Hematopoietic multipotent progenitor cell (in vitro differentiated cells): ENCODE data around the gene LRRC66. TPM values are rescaled to one million over a fixed set of nuclear protein-coding genes. Genes with fewer than 3 reads are reported as not detected.

Experiments used
- DNase-seq, 3 donors: peaks; one replicate each; pipeline ENCODE4 v3.0.0-alpha.2; 2011 to 2015; ENCODE audit warnings: low read depth in 2 of 3, low spot score in 2 of 3
- total RNA-seq: library from RNA; depleted of rRNA; stranded (reverse); fragments of >200 nt; gene quantifications from one replicate; pipeline ENCODE4 v1.2.3, GENCODE V29; 2012

LRRC66 gene, protein sequence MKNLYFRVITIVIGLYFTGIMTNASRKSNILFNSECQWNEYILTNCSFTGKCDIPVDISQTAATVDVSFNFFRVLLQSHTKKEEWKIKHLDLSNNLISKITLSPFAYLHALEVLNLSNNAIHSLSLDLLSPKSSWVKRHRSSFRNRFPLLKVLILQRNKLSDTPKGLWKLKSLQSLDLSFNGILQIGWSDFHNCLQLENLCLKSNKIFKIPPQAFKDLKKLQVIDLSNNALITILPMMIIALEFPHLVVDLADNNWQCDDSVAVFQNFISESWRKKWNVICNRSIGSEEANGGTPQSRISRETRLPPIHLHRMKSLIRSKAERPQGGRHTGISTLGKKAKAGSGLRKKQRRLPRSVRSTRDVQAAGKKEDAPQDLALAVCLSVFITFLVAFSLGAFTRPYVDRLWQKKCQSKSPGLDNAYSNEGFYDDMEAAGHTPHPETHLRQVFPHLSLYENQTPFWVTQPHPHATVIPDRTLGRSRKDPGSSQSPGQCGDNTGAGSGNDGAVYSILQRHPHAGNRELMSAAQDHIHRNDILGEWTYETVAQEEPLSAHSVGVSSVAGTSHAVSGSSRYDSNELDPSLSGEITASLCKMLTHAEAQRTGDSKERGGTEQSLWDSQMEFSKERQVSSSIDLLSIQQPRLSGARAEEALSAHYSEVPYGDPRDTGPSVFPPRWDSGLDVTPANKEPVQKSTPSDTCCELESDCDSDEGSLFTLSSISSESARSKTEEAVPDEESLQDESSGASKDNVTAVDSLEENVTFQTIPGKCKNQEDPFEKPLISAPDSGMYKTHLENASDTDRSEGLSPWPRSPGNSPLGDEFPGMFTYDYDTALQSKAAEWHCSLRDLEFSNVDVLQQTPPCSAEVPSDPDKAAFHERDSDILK
- total RNA-seq = not detected

DNA sequence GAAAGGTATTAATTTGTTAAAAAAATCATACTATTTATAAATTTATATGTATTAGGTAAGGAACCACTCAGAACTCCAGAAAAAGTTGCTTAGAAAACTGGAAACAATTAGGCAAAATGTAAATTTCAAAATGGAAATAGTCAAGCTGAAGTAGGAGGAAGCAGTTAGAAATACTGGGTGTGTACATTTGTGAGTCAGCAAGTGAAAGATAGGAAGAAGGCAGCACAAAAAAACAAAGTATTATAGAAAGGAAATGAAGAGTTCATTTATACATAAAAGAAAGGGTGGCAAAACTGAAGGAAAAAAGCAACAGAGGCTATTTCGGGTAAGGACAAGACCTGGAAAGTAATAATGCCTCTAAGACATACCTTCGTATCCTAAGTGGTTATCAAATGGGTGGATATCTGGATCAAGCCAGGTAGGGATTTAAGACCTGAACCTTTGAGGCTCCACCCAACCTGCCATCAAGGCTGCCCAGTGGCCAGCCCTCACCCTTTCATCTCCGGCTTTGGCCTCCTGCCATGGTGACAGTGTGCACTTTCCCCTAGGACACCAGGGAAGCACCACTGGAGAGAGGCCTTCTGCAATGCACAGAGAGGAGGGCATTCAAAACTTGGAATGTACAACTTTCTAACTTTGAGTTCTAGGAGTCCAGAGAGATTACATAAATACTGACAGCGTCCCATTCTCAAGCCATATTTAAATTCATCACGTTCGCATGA lies at the start of gene LRRC66:
LRRC66 (minus strand) TSS at position 428 of the 722 bp plus-strand sequence. CDS start 2,750 bp downstream, outside the sequence.
- DNase-seq = no peak

DNA sequence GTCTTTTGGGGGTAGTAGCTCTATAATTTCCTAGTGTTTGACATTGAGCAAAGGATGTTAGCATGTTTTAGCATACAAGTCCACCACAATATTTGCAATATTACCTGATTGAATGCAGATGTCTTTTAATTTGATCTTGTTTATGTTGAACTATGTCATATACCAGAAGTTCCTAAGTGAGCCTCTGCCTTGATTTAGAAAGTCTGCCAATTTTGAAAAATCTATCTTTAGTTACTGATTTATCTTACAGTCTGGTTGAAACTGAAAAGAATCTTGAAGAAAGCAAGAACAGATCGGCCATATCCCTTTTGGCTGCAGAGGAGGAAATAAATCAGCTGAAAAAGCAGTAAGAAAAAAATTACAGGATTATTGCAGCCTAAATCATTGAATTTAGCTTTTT lies 49.4 kb upstream of the LRRC66 start:
- no peak for DNase-seq

DNA sequence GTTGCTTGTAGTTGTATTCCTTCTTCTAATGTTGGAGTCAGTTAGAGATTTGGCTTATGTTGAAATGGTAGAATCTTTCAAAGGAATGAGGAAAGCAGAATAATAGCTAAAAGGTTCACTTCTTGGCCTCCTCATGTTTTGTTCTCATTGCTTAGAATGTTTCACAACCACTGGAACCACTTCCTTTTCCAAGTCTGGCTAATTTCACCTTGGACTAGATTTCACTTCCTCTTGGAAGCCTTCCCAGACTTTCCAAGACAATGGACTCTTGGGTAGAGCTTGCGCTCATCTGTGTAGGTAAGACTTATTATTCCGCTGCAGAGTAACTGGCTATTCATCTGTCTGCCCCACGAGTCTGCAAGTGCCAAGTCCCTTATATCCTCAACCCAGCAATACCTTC lies 39.2 kb upstream of the LRRC66 start:
- no peak for DNase-seq

DNA sequence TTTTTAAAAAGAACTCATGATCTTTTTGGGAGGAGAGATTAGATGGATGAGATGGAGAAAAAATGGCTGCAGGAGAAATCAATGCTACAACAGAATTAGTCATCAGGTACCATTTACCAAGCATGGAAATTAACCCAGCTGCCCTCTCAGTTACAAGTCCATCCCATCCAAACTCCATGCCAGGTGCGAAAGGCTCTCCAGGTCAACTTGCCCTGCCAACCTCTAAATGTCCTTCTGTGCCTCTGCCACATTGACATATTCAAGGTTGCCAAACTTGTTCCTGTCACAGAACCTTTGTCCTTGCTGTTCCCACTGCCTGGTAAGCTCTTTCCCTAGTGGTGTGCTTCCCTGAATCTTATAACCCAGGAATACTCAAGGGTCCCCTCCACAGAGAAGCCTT lies 38.1 kb upstream of the LRRC66 start:
- DNase-seq = no peak

DNA sequence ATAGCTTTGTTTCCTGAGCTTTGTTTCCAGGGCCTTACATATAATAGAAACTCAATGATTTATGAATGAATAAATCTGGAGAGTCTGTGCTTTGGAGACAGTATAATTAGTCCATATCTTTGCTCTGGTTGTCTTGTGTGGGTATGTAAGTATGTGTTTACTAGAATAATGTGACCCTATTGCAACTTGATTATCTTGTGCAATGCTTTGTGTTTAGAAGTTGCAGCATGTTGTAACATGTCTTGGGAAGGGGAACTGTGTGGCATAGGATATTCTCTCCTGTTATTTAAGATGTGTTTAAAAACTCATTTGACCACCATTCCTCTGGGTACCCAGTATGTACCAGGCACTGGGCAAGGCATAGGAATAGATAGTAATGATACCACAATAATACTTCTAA lies 37.0 kb upstream of the LRRC66 start:
- no peak for DNase-seq

DNA sequence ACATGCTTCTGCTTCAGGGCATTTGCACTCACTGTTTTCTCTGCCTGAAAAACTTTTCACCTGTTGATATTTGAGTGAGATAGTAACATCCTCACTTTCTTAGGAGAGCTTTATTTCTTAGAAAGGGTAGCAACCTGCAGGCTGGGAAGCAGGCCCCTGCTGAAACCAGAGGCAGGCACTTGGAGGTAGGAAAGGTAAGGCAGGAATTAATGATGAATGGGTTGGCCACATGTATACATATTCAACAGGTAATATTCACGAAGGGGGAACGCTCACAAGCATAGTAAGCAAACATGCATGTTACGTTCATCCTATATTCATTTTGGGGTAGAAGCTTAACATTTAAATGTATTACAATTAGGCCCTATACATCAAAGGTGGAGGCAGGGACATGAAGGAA lies 34.1 kb upstream of the LRRC66 start:
- no peak for DNase-seq

DNA sequence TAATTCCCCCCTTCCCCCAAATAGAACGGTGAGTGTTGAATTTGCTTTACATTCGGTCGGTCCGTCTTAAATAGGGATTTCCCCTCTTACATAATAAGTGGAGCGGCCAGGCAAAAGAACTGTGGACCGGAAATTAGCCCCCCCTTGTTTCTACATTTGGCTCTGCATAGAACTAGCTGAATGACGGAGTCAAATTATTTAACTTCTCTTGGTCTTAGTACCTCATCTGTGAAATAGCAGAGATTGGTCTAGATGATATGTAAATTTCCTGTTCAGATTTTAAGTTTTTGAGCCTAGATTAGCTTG lies 32.3 kb upstream of the LRRC66 start:
- DNase-seq = peak in 2 of 3 donors; percentile 16 to 47

DNA sequence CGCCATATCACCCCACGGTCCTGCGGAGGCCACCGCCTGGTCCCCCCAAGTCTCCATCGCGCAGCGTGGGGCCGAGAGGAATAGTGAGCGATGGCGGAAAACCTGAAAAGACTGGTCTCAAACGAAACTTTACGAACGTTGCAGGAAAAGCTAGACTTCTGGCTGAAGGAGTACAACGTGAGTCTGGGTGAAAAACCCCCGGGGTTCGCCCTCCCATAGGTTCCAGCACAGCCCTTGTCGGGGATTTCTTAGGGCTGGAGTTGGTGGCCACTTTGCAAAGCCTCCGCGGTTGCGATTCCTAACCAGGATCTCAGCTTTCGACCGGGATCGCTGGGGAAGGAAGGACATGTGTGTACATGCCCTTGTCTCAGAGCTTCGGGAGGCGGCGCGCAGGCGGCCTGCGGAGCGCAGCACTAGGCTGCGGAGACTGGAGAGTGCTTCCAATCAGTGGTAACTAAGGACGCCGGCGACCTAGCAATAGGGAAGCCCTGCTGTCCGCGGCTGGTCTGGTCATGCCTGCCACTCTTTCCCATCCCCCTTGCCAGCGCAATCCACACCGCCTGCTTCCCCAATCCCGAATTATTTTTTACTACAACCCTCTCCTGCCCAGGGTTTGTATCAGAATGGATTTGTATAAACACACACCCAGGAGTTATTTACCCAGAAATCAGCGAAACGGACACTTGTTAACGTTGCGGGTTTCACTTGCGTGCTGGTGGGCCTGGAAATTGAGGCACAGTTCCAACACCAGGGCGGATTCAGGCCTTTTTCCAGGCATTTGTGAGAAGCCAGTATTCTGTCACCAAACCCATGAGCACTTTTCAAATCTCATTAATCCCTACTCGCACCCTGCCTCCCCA lies 31.7 kb upstream of the LRRC66 start:
- DNase-seq = peak in 2 of 3 donors; percentile 11 to 23

DNA sequence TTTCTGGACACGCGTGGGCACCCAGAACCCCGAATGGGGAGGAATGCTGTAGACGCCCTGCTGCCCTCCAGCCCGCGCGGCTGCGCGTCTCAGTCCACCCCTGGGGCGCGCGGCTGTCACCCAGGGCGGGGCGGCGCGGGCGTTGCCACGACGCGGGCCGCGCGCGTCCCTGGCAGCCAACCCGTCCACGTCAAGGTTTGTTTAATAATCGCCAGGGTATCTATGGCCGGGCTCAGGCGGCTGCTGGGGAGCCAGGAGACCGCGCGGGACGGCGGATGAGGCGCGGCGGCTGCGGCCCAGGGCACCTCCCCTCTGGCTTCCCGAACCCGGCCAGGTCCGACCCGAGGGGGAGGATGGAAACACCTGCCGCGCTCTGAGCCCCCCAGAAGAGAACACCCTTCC lies 31.1 kb upstream of the LRRC66 start, which contains the start of gene SPATA18:
SPATA18 (plus strand) TSS at position 92 of the 402 bp plus-strand sequence. CDS start 401 bp downstream, outside the sequence.
- DNase-seq = peak in 2 of 3 donors; percentile 9 to 17

DNA sequence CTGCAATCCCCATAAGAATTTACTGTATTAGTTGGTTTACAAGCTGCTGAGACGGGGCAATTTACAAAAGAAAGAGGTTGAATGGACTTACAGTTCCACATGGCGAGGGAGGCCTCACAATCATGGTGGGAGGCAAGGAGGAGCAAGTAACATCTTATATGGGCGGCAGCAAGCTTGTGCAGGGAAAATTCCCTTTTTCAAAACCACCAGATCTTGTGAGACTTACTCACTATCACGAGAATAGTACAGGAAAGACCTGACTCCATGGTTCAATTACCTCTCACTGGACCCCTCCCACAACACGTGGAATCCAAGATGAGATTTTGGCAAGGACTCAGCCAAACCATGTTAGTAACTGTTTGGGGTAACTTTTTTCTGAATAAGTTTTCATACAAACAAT lies 29.1 kb upstream of the LRRC66 start:
- DNase-seq = no peak

DNA sequence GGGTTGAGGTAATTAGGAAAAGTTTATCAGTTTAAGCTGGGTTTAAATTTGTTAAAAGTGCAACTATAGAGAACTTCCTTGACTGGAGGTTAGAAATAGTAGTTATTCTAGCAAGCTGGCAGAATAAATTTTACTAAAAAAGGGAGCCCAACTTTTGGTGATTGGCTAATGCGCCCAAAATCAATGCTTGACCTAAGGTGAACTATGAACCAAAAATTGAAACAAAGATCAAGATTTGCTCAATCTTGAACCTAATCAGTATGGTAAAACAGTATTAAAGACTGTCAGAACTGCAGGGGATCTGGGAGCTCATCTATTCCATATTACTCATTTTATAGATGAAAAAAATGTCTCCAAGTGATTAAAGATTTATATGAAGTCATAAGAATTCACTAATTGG lies 24.9 kb upstream of the LRRC66 start:
- DNase-seq = no peak

DNA sequence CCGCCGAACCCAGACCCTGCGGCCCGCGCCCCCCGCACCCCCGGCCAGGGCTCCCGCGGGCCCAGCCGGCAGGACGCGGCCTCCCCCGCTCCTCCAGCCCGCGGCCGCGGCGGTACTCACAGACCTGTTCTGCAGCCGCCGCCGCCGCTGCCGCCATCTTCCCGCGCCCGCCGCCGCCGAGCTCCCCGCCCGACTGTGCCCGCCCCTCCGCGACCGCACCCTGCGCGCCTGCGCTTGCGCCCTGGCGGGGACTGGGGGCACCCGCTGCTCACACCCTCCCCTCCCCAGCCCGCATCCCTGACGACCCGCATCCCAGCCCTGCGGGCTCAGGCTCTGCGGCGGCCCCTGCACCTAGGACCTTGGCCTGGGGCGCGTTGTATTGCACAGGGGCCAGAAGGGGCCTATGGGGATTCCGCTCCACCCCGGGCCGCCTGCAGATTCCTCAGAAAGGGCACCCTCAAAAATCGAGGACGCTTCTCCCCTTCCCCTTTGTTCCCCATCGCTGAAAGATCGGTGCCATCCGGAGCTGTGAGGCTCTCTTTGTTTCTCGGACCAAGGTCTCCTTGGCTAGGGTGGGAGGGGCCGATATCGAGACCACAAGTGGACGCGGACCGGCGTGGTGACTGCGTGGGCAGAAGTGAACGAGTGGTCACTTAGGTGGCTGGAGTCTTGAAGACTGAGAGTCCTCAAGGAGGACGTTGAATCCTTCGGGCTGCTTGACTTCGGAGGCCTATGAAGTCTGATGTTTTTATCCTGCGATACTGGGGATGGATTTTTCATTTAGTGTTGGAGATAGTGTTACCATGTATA lies 18.1 kb upstream of the LRRC66 start, which contains the start of gene SGCB:
SGCB (minus strand) TSS at position 197 of the 810 bp plus-strand sequence; CDS start at position 157, 40 bp downstream.
- DNase-seq = peak in 2 of 3 donors; percentile 33 to 53

DNA sequence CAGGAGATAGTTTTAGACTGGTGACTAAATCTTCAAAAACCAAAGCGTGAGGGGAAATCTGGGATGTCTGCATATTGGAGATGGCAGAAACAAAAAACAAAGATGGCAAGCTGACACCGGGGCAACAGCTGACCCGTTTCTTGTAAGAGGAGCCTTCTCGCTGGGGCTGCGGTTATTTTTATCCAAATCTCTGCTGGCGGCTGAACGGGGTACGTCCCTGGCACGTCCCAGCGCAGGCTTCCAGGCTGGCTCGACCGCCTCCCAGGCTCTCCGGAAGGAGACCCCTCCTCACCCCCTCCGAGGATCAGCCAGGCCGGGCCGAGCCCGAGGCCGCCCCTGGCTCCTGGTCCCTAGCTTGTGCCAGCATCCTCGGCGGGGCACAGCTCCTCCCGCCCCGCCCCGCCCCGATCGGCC lies 17.5 kb upstream of the LRRC66 start:
- DNase-seq = no peak

DNA sequence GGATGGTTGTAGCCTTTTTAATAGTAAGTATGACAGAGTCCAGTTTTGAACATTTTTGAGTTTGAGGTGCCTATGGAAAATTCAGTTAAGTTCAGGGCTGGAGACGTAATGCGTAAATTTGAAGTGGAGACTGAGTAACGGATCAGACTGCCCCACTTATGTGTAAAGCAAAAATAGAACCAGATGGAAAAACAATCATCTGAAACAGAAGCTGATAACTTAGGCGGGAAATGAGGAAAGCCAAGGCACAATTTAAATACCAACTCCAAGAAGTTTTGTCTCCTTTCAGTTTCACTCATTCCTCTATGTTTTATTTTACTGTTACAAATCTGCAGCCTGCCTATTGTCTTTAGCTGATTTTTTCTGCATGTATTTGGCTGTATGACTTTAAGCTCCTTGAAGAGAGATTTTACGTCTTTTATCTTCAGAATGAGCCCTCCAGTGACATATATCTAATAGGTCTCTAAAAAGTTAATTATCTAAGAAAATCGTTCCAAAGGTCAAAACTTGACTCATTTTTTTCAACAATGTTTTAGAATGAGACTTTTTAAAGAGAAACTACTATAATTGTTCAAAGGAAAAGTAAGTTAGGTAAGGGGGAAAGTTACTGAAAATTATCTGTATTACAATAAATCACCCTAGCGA lies 16.8 kb upstream of the LRRC66 start:
- no peak for DNase-seq

DNA sequence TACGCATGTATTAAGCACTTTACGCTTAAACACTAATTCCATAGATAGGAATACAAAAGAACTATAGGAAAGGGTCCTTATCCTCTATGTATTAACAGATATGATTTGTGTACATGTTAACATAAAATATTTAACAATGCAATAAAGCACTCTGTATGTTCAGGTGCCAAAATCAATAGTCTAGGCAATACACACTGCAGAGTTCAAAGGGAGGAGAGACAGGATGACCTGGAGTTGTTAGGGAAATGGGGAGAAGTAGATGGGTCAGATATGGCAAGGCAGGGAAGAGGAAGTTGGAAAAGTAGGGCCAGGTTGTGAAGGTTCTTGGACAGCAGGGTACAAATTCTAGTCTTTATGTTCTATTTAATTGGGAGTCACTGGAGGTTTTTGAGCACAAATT lies 15.0 kb upstream of the LRRC66 start:
- no peak for DNase-seq

DNA sequence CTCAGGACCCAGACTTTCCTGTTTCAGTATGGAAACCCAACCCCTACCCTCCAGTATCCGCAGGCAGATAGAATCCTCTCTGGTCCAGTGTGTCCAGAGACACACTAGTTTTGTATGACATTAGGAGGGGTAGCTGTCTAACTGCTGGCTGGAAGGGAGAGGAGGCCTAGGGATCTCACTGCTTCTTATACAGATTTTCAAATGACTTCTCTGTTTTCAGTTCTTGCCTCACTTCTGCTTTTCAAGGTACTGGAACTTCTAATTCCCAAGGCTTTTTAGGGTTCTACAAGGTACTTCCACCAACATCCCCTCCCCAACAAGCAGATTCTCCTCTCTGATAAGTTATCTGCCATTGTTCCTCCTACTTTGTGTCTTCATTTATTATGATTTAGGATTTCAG lies 11.8 kb upstream of the LRRC66 start:
- no peak for DNase-seq

DNA sequence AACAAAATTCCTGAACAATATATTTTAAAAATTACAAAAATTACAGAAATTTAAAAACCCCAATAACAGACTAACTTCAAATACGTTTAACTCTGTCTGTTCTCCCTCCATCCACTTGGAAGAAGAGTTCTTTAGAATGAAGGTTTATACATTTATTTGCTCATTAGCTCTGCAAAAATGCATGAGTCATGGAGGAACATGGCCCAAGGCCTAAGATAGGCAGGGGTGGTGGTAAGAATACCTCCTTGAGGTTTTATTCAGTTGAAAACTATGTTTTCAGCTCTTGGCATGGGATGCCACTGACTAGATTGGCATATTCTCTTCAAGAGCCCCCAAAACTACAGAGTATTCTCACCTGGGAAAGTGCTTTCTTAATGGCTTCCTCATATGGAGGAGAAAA lies 8.8 kb upstream of the LRRC66 start:
- no peak for DNase-seq

DNA sequence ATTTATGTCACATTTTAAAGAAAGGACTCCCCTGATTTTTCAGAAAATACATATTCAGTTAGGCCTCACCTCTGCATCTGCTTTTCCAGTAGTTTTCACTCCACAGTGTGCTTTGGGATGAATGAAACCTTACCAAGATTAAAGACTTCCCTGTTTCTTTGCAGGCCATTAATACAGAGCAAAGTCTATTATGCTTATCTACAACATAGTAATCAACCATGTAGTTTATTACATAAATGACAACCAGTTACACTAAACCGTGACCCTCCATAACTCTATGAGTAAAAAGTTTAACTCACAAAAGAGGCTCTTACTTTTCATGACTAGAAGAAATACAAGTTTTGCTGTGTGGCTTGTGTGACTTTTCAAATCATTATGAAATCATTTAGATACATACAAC lies 2.3 kb downstream of the LRRC66 start:
- no peak for DNase-seq

DNA sequence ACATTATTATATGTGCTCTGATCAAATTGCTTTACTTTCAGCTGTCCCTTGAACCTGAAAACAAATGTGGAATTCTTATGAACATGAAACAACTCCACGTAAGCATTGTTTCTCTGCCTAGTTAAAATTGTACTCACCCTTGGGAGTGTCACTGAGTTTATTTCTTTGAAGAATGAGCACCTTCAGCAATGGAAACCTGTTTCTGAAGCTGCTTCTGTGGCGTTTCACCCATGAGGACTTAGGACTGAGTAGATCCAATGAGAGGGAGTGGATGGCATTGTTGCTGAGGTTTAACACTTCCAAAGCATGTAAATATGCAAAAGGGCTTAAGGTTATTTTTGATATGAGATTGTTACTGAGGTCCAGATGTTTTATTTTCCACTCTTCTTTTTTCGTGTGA lies 3.2 kb downstream of the LRRC66 start:
- no peak for DNase-seq
